Measurements from ENCODE around the gene FURIN.

The FURIN gene

DNA sequence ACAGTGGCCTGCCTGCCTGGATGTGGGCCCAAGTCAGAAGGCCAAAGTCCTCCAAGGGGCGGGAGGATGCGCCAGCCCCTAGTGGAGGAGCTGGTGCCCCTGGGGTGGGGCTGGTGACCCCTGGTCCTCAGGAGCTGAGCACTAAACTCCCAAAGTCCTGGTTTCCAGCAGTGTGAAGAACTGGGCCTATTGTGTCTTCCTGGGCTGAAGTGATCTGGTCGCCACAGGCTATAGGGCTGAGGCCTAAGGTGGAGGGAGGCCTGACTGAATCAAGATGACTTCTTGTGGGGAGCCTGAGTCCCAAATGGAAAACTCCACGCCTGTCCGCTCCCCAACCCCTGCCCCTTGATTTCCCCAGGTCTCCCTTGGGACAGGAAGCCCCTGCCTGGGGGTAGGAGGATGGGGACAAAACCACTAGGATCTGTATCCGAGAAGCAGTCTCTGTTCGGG lies 15.2 kb downstream of the FURIN start:
- TF ChIP-seq, protein P1, sequence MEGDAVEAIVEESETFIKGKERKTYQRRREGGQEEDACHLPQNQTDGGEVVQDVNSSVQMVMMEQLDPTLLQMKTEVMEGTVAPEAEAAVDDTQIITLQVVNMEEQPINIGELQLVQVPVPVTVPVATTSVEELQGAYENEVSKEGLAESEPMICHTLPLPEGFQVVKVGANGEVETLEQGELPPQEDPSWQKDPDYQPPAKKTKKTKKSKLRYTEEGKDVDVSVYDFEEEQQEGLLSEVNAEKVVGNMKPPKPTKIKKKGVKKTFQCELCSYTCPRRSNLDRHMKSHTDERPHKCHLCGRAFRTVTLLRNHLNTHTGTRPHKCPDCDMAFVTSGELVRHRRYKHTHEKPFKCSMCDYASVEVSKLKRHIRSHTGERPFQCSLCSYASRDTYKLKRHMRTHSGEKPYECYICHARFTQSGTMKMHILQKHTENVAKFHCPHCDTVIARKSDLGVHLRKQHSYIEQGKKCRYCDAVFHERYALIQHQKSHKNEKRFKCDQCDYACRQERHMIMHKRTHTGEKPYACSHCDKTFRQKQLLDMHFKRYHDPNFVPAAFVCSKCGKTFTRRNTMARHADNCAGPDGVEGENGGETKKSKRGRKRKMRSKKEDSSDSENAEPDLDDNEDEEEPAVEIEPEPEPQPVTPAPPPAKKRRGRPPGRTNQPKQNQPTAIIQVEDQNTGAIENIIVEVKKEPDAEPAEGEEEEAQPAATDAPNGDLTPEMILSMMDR (IDR thresholded peaks at IDR 0.05; ENCODE audit: control insufficient read depth, extremely low read depth, insufficient read depth) = no peak
- H3K4me3 ChIP-seq (ENCODE audit: low read depth, low read length) = no peak overlapping the region
- no peak for DNase-seq (ENCODE audit: low read depth)

DNA sequence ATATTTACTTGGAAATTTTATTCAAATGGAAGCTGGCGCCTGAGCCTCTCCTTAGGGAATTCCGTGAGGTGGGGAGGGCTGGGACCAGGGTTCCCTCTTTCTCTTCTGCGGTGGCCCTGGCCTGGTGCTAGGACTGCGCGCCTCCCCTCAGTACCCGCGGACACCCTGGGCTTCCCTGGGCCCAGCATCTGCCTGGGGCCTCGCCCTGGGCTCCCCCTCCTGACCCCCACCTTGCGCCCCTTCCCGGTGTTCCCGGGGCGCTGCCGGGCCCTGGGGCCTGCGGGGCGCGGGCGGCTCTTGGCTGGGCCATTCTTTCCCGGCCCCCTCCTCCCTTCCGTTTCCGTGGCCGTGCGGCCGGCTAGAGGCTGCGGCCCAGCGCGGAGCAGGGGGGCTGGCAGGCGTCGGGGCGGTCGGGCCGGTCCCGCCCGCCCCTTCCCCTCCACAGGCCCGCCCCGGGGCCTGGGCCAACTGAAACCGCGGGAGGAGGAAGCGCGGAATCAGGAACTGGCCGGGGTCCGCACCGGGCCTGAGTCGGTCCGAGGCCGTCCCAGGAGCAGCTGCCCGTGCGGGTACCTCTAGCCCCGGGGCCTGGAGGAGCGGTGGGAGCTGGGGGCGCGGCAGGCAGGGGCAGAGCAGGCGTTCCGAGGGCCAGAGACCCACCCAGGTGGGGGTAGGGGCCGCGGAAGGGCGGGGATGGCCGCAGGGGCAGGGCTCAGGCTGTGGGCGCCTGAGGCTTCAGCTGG lies 15.8 kb downstream of the FURIN start, which contains the start of gene FES:
Gene FES, plus strand, starts transcription at position 529 of the 743 bp plus-strand sequence. CDS start 542 bp downstream, outside the sequence.
- TF ChIP-seq, protein P1 (IDR thresholded peaks at IDR 0.05; ENCODE audit: control insufficient read depth, extremely low read depth, insufficient read depth) = no peak
- H3K4me3 ChIP-seq (ENCODE audit: low read depth, low read length) = no peak within 1 kb of the TSS
- no peak for DNase-seq (ENCODE audit: low read depth)

DNA sequence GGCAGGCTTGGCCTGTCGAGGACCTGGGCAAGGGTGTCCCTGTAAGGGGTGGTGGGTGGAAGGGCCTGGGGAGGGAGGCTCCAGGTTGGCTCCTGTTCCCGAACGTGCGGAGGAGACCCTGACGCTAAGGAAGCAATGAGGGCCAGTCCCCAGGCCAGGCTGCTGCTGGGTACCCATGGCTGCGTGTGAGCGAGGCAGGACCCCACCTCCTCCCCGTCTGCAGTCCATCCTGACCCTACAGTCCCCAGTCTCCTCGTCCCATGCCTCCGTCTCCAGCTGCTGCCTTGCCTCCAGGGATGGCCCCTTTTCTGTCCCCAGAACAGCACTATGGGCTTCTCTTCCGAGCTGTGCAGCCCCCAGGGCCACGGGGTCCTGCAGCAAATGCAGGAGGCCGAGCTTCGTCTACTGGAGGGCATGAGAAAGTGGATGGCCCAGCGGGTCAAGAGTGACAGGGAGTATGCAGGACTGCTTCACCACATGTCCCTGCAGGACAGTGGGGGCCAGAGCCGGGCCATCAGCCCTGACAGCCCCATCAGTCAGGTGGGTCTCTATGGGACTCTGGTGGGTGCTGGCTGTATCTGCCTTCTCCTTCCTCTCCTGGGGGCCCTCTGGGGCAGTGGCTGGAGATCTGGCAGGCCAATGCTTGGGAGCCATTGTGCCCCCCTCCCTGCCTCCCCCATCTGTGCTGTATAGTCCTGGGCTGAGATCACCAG lies 16.5 kb downstream of the FURIN start:
- TF ChIP-seq, protein P1 (IDR thresholded peaks at IDR 0.05; ENCODE audit: control insufficient read depth, extremely low read depth, insufficient read depth) = no peak
- no peak for DNase-seq (ENCODE audit: low read depth)
- H3K4me3 ChIP-seq (ENCODE audit: low read depth, low read length) = no peak overlapping the region

DNA sequence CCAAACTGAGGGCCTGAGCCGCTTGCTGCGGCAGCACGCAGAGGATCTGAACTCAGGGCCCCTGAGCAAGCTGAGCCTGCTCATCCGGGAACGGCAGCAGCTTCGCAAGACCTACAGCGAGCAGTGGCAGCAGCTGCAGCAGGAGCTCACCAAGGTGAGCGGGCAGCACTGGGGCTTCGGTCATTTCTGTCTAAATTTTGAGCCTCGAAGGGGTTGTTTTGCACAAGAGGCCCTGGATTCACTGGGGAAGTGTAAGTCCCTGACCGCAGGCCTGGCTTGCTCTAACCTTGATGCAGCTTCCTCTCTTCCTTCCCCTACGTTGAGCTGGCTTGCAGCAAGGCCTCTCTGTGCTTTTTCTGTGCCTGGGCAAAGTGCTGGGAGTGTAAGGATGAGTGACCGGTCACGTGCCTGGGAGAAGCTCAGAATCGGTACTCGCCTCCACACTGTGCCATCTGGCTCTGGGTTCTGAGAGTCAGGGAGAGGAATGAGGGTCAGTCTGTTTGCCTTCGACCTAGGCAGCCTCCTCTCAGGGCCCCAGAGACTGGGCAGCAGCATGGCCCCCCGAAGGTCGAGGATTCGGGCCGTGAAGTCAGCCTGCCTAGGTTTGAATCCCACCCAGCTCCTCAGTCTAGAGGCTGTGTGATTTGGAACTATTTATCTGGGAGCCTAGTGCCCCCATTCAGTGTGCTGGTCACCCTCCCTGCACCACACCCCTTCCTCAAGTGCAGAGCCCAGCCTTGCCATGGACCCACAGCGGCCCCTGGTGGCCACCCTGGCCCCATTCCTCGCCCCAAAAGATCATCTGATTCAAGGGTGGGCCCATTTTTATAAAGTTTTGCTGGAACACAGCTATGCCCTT lies 17.3 kb downstream of the FURIN start:
- TF ChIP-seq, protein P1 (IDR thresholded peaks at IDR 0.05; ENCODE audit: control insufficient read depth, extremely low read depth, insufficient read depth) = peak; percentile 91
- no peak for DNase-seq (ENCODE audit: low read depth)
- no peak overlapping the region for H3K4me3 ChIP-seq (ENCODE audit: low read depth, low read length)

DNA sequence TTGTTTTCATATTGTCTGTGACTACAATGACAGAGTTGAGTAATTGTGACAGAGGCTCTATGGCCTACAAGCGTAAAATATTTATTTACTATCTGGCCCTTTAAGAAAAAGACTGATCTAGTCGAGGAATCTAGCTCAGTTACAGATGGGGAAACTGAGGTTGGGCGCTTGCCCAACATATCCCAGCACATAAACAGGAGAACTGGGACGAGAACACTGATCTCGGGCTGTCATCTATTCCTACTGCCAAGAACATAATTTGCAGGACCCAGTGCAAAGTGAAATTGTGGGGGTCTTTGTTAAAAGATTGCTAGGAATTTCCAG lies 17.9 kb downstream of the FURIN start:
- no peak for DNase-seq (ENCODE audit: low read depth)
- TF ChIP-seq, protein P1 (IDR thresholded peaks at IDR 0.05; ENCODE audit: control insufficient read depth, extremely low read depth, insufficient read depth) = no peak
- H3K4me3 ChIP-seq (ENCODE audit: low read depth, low read length) = no peak overlapping the region

DNA sequence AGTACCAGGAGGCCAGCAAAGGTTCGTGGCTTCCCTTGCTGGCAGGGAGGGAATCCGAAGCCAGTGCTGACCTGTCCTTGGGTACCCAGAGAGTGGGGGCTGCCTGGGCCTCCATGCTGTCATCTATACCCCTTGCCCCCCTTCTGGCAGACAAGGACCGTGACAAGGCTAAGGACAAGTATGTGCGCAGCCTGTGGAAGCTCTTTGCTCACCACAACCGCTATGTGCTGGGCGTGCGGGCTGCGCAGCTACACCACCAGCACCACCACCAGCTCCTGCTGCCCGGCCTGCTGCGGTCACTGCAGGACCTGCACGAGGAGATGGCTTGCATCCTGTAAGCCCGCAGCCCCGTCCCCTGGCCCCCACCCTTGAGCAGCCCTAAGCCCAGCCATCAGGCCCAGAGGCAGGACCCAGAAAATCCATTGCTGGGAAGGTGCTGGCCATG lies 18.7 kb downstream of the FURIN start:
- H3K4me3 ChIP-seq (ENCODE audit: low read depth, low read length) = no peak overlapping the region
- no peak for DNase-seq (ENCODE audit: low read depth)
- TF ChIP-seq, protein P1 (IDR thresholded peaks at IDR 0.05; ENCODE audit: control insufficient read depth, extremely low read depth, insufficient read depth) = no peak

Data from LNCaP clone FGC (cell line).